ENCODE data around the gene PPIL6.

Gene PPIL6

GRCh38 chr6:109342506-109342905, 97.9 kb downstream of the PPIL6 start:
- TF ChIP-seq SIN3A (IDR thresholded peaks at IDR 0.05; ENCODE audit: borderline replicate concordance, insufficient read depth, low read length) (no peak), FOXP2 (optimal IDR thresholded peaks at IDR 0.05; ENCODE audit: borderline replicate concordance, extremely low read depth, extremely low read length, insufficient read depth) (no peak), POLR2AphosphoS5 (IDR thresholded peaks at IDR 0.05; ENCODE audit: low read depth, low read length) (no peak)
- TF ChIP-seq, protein P1, sequence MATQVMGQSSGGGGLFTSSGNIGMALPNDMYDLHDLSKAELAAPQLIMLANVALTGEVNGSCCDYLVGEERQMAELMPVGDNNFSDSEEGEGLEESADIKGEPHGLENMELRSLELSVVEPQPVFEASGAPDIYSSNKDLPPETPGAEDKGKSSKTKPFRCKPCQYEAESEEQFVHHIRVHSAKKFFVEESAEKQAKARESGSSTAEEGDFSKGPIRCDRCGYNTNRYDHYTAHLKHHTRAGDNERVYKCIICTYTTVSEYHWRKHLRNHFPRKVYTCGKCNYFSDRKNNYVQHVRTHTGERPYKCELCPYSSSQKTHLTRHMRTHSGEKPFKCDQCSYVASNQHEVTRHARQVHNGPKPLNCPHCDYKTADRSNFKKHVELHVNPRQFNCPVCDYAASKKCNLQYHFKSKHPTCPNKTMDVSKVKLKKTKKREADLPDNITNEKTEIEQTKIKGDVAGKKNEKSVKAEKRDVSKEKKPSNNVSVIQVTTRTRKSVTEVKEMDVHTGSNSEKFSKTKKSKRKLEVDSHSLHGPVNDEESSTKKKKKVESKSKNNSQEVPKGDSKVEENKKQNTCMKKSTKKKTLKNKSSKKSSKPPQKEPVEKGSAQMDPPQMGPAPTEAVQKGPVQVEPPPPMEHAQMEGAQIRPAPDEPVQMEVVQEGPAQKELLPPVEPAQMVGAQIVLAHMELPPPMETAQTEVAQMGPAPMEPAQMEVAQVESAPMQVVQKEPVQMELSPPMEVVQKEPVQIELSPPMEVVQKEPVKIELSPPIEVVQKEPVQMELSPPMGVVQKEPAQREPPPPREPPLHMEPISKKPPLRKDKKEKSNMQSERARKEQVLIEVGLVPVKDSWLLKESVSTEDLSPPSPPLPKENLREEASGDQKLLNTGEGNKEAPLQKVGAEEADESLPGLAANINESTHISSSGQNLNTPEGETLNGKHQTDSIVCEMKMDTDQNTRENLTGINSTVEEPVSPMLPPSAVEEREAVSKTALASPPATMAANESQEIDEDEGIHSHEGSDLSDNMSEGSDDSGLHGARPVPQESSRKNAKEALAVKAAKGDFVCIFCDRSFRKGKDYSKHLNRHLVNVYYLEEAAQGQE (IDR thresholded peaks at IDR 0.05; ENCODE audit: insufficient read depth in 1 of 2, low read depth in 2 of 2, low read length in 2 of 2) = no peak

- TF ChIP-seq SIN3A (IDR thresholded peaks at IDR 0.05; ENCODE audit: borderline replicate concordance, insufficient read depth, low read length) = no peak
- no peak for TF ChIP-seq FOXP2 (optimal IDR thresholded peaks at IDR 0.05; ENCODE audit: borderline replicate concordance, extremely low read depth, extremely low read length, insufficient read depth)
- no peak for TF ChIP-seq TAF1 (IDR thresholded peaks at IDR 0.05; ENCODE audit: borderline replicate concordance, insufficient read depth, low read length)
- no peak for TF ChIP-seq POLR2AphosphoS5 (IDR thresholded peaks at IDR 0.05; ENCODE audit: low read depth, low read length)
- TF ChIP-seq, protein P1 (IDR thresholded peaks at IDR 0.05; ENCODE audit: insufficient read depth in 1 of 2, low read depth in 2 of 2, low read length in 2 of 2) = no peak
These were observed 99.6 kb downstream of the PPIL6 start for GRCh38 chr6:109340811-109341210.
